ENCODE data around the gene CTNNBL1.

DNA sequence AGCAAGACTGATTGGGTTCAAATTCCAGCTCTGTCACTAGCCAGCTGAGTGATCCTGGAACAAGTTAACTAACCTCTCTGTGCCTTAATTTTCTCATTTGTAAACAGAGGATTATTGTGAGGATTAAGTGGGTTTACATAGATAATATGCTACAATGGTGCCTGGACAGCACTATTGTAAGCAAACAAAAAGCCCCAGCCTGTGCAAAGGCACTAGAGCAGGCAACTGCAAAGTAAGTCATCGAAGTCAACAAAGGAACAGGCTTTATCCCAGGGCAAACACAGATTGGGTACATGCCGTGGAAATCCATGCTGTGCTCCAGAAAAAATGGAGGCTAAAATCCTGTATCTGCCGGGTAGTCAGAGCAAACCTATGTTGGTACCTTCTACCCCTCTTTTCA is 43.2 kb upstream of the CTNNBL1 start:
- no peak for TF ChIP-seq POLR2A (IDR thresholded peaks at IDR 0.05)
- TF ChIP-seq CTCF (IDR thresholded peaks at IDR 0.05): no peak

Measured in testis (tissue), 2 donors.